Fibroblast of mammary gland (primary cell): Measurements from ENCODE around the gene MYRIP.

Experiments
- DNase-seq: peaks from one replicate; pipeline ENCODE4 v3.0.0-alpha.2; 2010; ENCODE audit warnings: low read depth
- H3K4me3 ChIP-seq: 2 replicates; pipeline ENCODE4 v1.5.1; 2011; ENCODE audit warnings: low read depth, mild to moderate bottlenecking, low read length, moderate library complexity; ENCODE audit not compliant: control insufficient read depth
- TF ChIP-seq, protein P1 (sequence below): conservative IDR thresholded peaks from 2 replicates; pipeline ENCODE4 v1.5.1; 2011; ENCODE audit warnings: low read depth, low read length, inconsistent platforms; ENCODE audit not compliant: control insufficient read depth, insufficient read depth

Gene MYRIP

DNA sequence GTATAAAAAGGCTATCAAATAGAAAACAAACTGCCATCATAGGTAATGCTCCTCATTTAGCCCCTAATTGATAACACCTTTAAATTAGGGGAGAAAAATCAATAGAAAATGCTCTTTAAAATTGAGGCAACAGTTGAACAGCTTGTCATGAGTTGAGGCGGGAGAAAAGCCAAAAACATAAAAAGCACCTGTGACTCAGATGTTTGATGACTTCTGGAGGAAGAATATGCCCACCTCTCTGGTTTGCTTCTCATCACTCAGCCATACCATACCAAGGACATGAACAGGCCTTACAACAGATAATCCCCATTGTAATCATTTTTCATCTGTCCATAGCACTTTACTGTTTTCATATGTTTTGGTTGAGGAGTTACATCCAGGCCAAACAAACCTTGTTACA is 246.0 kb downstream of the MYRIP start:
- DNase-seq: peak; percentile 38
- H3K4me3 ChIP-seq: no peak overlapping the region
- TF ChIP-seq, protein P1, sequence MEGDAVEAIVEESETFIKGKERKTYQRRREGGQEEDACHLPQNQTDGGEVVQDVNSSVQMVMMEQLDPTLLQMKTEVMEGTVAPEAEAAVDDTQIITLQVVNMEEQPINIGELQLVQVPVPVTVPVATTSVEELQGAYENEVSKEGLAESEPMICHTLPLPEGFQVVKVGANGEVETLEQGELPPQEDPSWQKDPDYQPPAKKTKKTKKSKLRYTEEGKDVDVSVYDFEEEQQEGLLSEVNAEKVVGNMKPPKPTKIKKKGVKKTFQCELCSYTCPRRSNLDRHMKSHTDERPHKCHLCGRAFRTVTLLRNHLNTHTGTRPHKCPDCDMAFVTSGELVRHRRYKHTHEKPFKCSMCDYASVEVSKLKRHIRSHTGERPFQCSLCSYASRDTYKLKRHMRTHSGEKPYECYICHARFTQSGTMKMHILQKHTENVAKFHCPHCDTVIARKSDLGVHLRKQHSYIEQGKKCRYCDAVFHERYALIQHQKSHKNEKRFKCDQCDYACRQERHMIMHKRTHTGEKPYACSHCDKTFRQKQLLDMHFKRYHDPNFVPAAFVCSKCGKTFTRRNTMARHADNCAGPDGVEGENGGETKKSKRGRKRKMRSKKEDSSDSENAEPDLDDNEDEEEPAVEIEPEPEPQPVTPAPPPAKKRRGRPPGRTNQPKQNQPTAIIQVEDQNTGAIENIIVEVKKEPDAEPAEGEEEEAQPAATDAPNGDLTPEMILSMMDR: no peak

DNA sequence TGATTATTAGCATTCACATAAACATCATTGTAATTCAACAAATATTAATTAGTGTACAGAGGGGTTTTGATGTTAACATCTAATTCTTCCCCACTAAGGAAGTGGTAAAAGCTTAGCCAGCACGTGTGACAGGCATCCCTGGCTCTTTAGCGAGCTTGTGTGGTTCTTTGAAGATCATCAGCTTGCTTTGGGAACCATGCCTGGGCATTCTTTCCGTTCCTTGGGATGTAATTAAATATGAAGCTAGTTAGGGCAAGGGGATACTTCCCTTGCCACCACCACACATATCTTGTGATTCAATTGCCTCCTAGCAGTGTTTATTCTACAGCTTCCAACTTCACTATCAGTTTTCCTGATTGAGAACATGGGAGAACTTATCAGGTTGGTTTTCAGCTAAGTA is 246.5 kb downstream of the MYRIP start:
- no peak overlapping the region for H3K4me3 ChIP-seq
- TF ChIP-seq, protein P1: no peak
- DNase-seq: no peak

DNA sequence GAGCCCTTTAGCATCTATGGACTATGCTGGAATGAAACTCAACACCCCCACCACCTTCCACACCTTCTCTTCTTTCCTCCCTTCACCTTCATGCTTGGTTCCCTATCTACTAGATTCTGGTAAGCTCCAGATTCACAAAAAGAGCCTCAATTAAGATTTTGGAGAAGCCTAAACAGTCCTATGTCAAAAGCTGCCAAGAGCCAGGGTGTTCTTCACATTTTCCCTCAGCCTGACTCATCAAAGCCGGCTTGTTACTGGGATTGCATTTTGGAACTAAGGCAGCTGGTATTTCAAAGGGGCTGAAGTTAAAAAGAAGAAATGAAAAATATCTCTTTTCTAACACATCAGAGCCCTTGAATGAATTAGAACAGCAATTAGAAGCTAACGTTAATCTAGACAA is 247.7 kb downstream of the MYRIP start:
- DNase-seq: peak; percentile 54
- no peak overlapping the region for H3K4me3 ChIP-seq
- TF ChIP-seq, protein P1: no peak

DNA sequence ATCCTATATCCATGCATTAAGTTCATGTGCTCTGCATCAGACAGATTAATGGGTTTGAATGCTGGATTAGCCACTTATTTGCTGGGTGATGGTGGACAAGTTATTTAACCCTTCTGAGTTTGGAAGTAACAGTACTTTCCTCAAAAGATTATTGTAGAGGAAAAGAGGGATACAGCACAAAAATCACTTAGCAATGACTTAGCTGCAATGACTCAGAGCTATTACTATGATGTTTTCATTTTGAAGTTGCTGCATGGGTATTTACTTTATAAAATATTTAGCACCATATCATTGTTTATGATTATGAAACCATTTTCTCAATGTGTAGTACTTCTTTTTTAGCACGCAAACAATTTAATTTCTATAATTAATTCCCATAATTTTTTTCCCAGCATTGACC is 248.4 kb downstream of the MYRIP start:
- no peak overlapping the region for H3K4me3 ChIP-seq
- no peak for DNase-seq
- TF ChIP-seq, protein P1: no peak

DNA sequence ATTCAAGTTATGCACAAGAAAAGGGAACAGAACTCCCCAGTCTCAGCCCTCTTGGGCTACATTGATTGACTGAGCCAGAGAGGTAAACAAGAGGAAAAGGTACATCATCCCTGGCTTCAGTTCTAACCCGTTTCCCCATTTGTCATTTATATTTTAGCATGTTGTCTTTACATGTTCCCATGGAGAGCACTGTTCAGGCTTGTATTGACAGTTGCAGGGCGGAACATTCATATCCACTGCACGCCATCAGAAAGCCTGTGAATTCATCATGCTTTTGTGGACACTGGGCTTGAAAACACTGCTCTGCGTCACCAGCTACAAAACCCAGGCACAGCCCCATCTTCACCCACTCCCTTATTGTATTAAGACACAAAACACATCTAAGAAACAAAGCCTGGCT is 259.2 kb downstream of the MYRIP start:
- DNase-seq: no peak
- no peak overlapping the region for H3K4me3 ChIP-seq
- TF ChIP-seq, protein P1: no peak

DNA sequence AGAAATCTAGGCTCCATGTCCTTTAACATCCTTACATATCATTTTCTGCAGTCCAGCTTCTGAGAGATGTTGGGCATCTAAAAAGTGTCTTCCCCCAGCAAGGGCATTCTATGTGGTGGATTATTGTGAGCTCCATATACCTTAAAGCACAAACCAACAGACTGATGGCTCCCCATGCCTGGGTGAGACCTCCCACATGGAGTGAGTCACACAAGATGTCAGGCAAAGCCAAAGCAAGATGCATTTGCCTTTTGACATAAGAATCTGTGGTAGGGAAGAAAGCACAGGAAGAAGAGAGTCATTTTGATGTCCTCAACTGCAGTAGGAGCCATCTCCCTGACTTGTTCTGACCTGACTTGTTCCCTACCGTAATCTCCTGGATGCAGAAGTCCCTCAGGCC is 261.4 kb downstream of the MYRIP start:
- DNase-seq: peak; percentile 35
- TF ChIP-seq, protein P1: no peak
- H3K4me3 ChIP-seq: no peak overlapping the region

DNA sequence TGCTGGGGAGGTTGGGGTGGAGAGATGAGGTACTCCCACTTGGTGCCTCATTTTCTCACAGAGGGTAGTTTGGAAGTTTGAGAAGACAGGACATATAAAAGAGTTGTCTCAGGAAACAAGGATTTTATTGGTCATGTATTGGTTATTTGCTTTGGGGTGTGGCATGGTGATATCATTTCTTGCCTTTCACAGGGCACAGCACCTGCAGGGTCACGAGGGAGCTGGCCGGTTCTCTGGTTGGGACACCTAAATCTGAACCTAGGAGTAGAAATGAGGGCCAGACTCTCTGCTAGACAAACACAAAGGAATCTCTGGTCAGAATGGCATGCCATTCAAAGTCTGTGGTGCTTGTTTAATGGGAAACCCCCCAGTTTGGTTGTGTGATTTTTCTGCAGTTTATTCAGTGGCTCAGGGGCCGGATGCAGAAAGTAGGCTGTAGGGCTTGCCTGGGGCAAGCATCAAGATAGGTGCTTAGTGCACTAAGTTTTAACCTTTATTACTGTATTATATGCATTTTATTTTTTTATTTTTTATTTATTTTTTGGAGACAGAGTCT is 262.4 kb downstream of the MYRIP start:
- no peak for DNase-seq
- TF ChIP-seq, protein P1: no peak
- no peak overlapping the region for H3K4me3 ChIP-seq
